H1 (cell line): ENCODE measurements around the gene NOL3. TPM values are rescaled to one million over a fixed set of nuclear protein-coding genes. Genes with fewer than 3 reads are reported as not detected.

Experiments used
- CTCF ChIA-PET: fragments of 300-600 bp; sonication (Branson Sonifier 250); formaldehyde crosslinking; loops from one replicate; lab custom pipeline; 2021; ENCODE audit not compliant: partially characterized antibody; lab: Charles Lee
- POLR2A ChIA-PET: fragments of 300-600 bp; sonication (Branson Sonifier 250); formaldehyde crosslinking; loops from one replicate; lab custom pipeline; 2021; ENCODE audit warnings: inconsistent platforms; ENCODE audit not compliant: partially characterized antibody; lab: Charles Lee
- DNase-seq, 2 experiments: peaks; one replicate each; pipeline versions ENCODE4 v3.0.0 to v3.0.0-alpha.2; 2010 to 2022; ENCODE audit warnings: low spot score in 2 of 2, low read depth in 1 of 2, mixed read lengths in 1 of 2
- FAIRE-seq: peaks from 2 replicates; lab custom pipeline; 2011; peaks lifted over from hg19 to GRCh38; lab: Jason Lieb, UNC
- H2AFZ ChIP-seq: 2 replicates; pipeline ENCODE4 v1.8.1; 2012; ENCODE audit warnings: low read length, inconsistent platforms
- H2AK5ac ChIP-seq: 2 replicates; pipeline ENCODE4 v1.6.1; 2013; ENCODE audit warnings: low read depth, low read length
- H2BK120ac ChIP-seq: replicated peaks from 2 replicates; pipeline ENCODE3; 2013; ENCODE audit warnings: low read depth, low read length, inconsistent platforms
- H2BK12ac ChIP-seq: 2 replicates; pipeline ENCODE4 v1.6.1; 2013; ENCODE audit warnings: low read depth, low read length
- H2BK15ac ChIP-seq: 2 replicates; pipeline ENCODE4 v1.6.1; 2013; ENCODE audit warnings: low read length
- H2BK20ac ChIP-seq: 2 replicates; pipeline ENCODE4 v1.6.1; 2013; ENCODE audit warnings: low read length
- H2BK5ac ChIP-seq: 2 replicates; pipeline ENCODE4 v1.6.1; 2013; ENCODE audit warnings: low read depth, low read length
- H3K14ac ChIP-seq: 2 replicates; pipeline ENCODE4 v1.6.1; 2013; ENCODE audit warnings: inconsistent platforms; ENCODE audit not compliant: insufficient read length
- H3K18ac ChIP-seq: 2 replicates; pipeline ENCODE4 v1.6.1; 2013; ENCODE audit warnings: low read length; ENCODE audit errors: extremely low read depth
- H3K23ac ChIP-seq: 2 replicates; pipeline ENCODE4 v1.6.1; 2013; ENCODE audit warnings: inconsistent platforms; ENCODE audit not compliant: insufficient read length
- H3K23me2 ChIP-seq: 2 replicates; pipeline ENCODE4 v1.6.1; 2013; ENCODE audit warnings: low read depth, low read length
- H3K27ac ChIP-seq: 2 replicates; pipeline ENCODE4 v1.6.1; 2011; ENCODE audit warnings: low read depth, low read length, inconsistent platforms
- H3K27me3 ChIP-seq, 4 experiments: replicated peaks in 1 of 4; 1 replicate in 1 of 4; 2 replicates in 3 of 4; pipeline versions ENCODE4 v1.6.1 to v1.8.1; 2011 to 2013; ENCODE audit warnings: low read length in 3 of 4, mild to moderate bottlenecking in 3 of 4, inconsistent platforms in 2 of 4, mixed read lengths in 2 of 4, moderate library complexity in 1 of 4; ENCODE audit not compliant: control insufficient read depth in 3 of 4, insufficient read depth in 3 of 4; ENCODE audit errors: extremely low read depth in 1 of 4
- H3K36me3 ChIP-seq, 4 experiments: 2 replicates each; pipeline versions ENCODE4 v1.6.1 to v1.8.1; 2011 to 2013; ENCODE audit warnings: mild to moderate bottlenecking in 4 of 4, low read length in 3 of 4, moderate library complexity in 2 of 4, control low read depth in 1 of 4, inconsistent platforms in 1 of 4; ENCODE audit not compliant: insufficient read depth in 4 of 4, control insufficient read depth in 2 of 4
- H3K4ac ChIP-seq: replicated peaks from 2 replicates; pipeline ENCODE3; 2013; ENCODE audit warnings: low read length, low read depth, mixed read lengths, inconsistent platforms; ENCODE audit not compliant: insufficient read length
- H3K4me1 ChIP-seq, 4 experiments: replicated peaks in 1 of 4; 1 replicate in 1 of 4; 2 replicates in 3 of 4; pipeline versions ENCODE4 v1.6.1 to v1.8.1; 2011 to 2013; ENCODE audit warnings: low read length in 3 of 4, inconsistent platforms in 2 of 4, mixed read lengths in 1 of 4; ENCODE audit not compliant: insufficient read depth in 4 of 4, control insufficient read depth in 3 of 4
- H3K4me2 ChIP-seq, 2 experiments: 2 replicates each; pipeline versions ENCODE4 v1.6.1 to v1.8.1; 2011 to 2013; ENCODE audit warnings: low read depth in 2 of 2, low read length in 2 of 2, control low read depth in 1 of 2, inconsistent platforms in 1 of 2, mild to moderate bottlenecking in 1 of 2; ENCODE audit not compliant: insufficient read depth in 1 of 2
- H3K4me3 ChIP-seq, 4 experiments: fragments of 200-600, 300-600 bp in 1 of 4; sonication (generic), shearing (Covaris generic), sonication (Bioruptor Twin) in 1 of 4; 2 replicates each; pipeline versions ENCODE4 v1.5.1 to v1.8.1; 2011 to 2016; ENCODE audit warnings: low read length in 4 of 4, low read depth in 3 of 4, control low read depth in 2 of 4, inconsistent platforms in 2 of 4, mild to moderate bottlenecking in 2 of 4, mixed read lengths in 1 of 4, moderate library complexity in 1 of 4; ENCODE audit not compliant: insufficient read depth in 2 of 4; ENCODE audit errors: extremely low read depth in 1 of 4
- H3K56ac ChIP-seq: replicated peaks from 2 replicates; pipeline ENCODE3; 2013; ENCODE audit warnings: low read depth, mild to moderate bottlenecking, mixed read lengths, low read length, inconsistent platforms; ENCODE audit not compliant: insufficient read length
- H3K79me1 ChIP-seq: 2 replicates; pipeline ENCODE4 v1.6.1; 2013; ENCODE audit warnings: low read depth, low read length, control low read depth
- H3K79me2 ChIP-seq, 2 experiments: 2 replicates each; pipeline versions ENCODE4 v1.6.1 to v1.8.1; 2012 to 2013; ENCODE audit warnings: low read length in 2 of 2, mild to moderate bottlenecking in 2 of 2, inconsistent platforms in 1 of 2; ENCODE audit not compliant: insufficient read depth in 2 of 2, control insufficient read depth in 1 of 2
- H3K9ac ChIP-seq, 4 experiments: replicated peaks in 1 of 4; 1 replicate in 1 of 4; 2 replicates in 3 of 4; pipeline versions ENCODE4 v1.6.1 to v1.8.1; 2011 to 2013; ENCODE audit warnings: low read depth in 3 of 4, low read length in 3 of 4, control low read depth in 2 of 4, mild to moderate bottlenecking in 2 of 4, moderate library complexity in 2 of 4, inconsistent platforms in 1 of 4; ENCODE audit errors: extremely low read depth in 1 of 4
- H3K9me3 ChIP-seq, 2 experiments: 2 replicates each; pipeline versions ENCODE4 v1.6.1 to v1.8.1; 2012 to 2013; ENCODE audit warnings: mild to moderate bottlenecking in 2 of 2, moderate library complexity in 2 of 2, control low read depth in 1 of 2, inconsistent platforms in 1 of 2, low read depth in 1 of 2, low read length in 1 of 2, mixed read lengths in 1 of 2; ENCODE audit not compliant: insufficient read depth in 2 of 2
- H4K20me1 ChIP-seq, 2 experiments: replicated peaks in 1 of 2; 2 replicates each; pipeline versions ENCODE3 to v1.8.1; 2011 to 2013; ENCODE audit warnings: inconsistent platforms in 2 of 2, low read length in 2 of 2, mild to moderate bottlenecking in 1 of 2; ENCODE audit not compliant: insufficient read depth in 2 of 2, control insufficient read depth in 1 of 2
- H4K5ac ChIP-seq: 2 replicates; pipeline ENCODE4 v1.6.1; 2013; ENCODE audit warnings: low read length, low read depth, mixed read lengths, inconsistent platforms; ENCODE audit not compliant: insufficient read length
- H4K8ac ChIP-seq: 2 replicates; pipeline ENCODE4 v1.8.0; 2013; ENCODE audit warnings: mild to moderate bottlenecking, moderate library complexity, low read length, inconsistent platforms; ENCODE audit not compliant: insufficient read depth; ENCODE audit errors: extremely low read depth
- H4K91ac ChIP-seq: replicated peaks from 2 replicates; pipeline ENCODE3; 2013; ENCODE audit warnings: low read length, mixed read lengths, inconsistent platforms; ENCODE audit not compliant: insufficient read length
- RNF2 ChIP-seq: fragments of 200-900, 300-1000 bp; sonication (generic); IDR thresholded peaks from 2 replicates; pipeline ENCODE4 v1.7.1; 2016; ENCODE audit warnings: borderline replicate concordance, low read depth, mild to moderate bottlenecking, antibody characterized with exemption, low read length; ENCODE audit not compliant: poor library complexity, severe bottlenecking; ENCODE audit errors: missing control alignments
- TEAD4 ChIP-seq: IDR thresholded peaks from 2 replicates; pipeline ENCODE4 v1.6.1; 2012; ENCODE audit warnings: low read depth, low read length, inconsistent platforms, mixed read lengths
- WGBS, 2 experiments: shearing (Covaris generic) in 1 of 2; methylation state at CpG; one replicate each; pipeline versions ENCODE4 v1.1.6 to v1.1.7; 2013 to 2015; ENCODE audit warnings: low lambda C conversion rate in 2 of 2, mixed read lengths in 2 of 2, inconsistent platforms in 1 of 2, low coverage in 1 of 2, missing lambda C conversion rate in 1 of 2; ENCODE audit not compliant: insufficient replicate concordance in 2 of 2, insufficient coverage in 1 of 2, insufficient read length in 1 of 2; ENCODE audit errors: extremely low coverage in 1 of 2, missing lambda C conversion rate in 1 of 2; 5-methylcytosine and 5-hydroxymethylcytosine counted together
- polyA plus RNA-seq, 7 experiments: library from polyadenylated mRNA; depleted of rRNA in 3 of 7; stranded (reverse) in 5 of 7; unstranded in 2 of 7; fragments of >200 nt in 5 of 7; fragments of 200-250 nt in 2 of 7; gene quantifications; 1 replicate in 5 of 7; 2 replicates in 1 of 7; 4 replicates in 1 of 7; pipeline versions ENCODE4 v1.2.1 to v1.2.3, GENCODE V29; 2011 to 2013; ENCODE audit warnings: missing spikeins in 2 of 7, mixed read lengths in 2 of 7
- total RNA-seq: library from RNA; stranded (reverse); fragmentation: NEBNext Ultra II Directional; extraction: Animal tissue kit (Norgen Biotek cat#: 25700); gene quantifications from 2 replicates; pipeline ENCODE4 v1.2.1, GENCODE V29; 2021

Gene NOL3
- total and polyA plus RNA-seq, 2 of the 8 experiments (the other 6 are each of a cell fraction or from before 2014, with no cell fraction given): 2.2 to 4.6 TPM

GRCh38 chr16:67169011-67169451 lies 1.3 kb upstream of the NOL3 start:
- 19% methylated on average over 9 of the region's 9 CpGs; no CpG with 5 or more reads in 1 of the 2 experiments for WGBS, 2 experiments
- Histone ChIP-seq H2BK5ac (no peak overlapping the region), H3K4me1 (peaks cover 0 to 38% (median 30%) of the 10 kb centered on the region in 4 experiments; a peak in 6 of 7 replicates), H3K27ac (no peak overlapping the region), H2BK120ac (no peak overlapping the region), H2AFZ (no peak overlapping the region), H2BK20ac (no peak overlapping the region), H3K56ac (no peak overlapping the region), H3K4me2 (peak overlapping the region; percentile 79 to 89), H3K4me3 (peak overlapping the region; percentile 17 to 65 (median 50); a peak in 7 of 8 replicates), H3K4ac (no peak overlapping the region), H4K8ac (no peak overlapping the region), H4K5ac (no peak overlapping the region), H2BK15ac (0 out of 2 replicates have a peak overlapping the region, but pooled peaks have one; percentile 31), H3K9me3 (no peaks in the 10 kb centered on the region), H3K79me2 (no peaks in the 10 kb centered on the region), H2BK12ac (0 out of 2 replicates have a peak overlapping the region, but pooled peaks have one; percentile 71), H3K18ac (0 out of 2 replicates have a peak overlapping the region, but pooled peaks have one; percentile 44), H2AK5ac (no peak overlapping the region), H3K36me3 (peaks cover 0 to 4% (median 0%) of the 10 kb centered on the region in 4 experiments; a peak in 1 of 8 replicates)
- no peak for DNase-seq
- ChIA-PET POLR2A (interaction anchor here (1.4 to 2.7 kb wide), 2 partner anchors 8 to 20 kb away, joined by 4 to 11 read pairs; partner anchors contain the start of genes FBXL8 and TRADD), CTCF (interaction anchor here (0.8 to 19.3 kb wide), 26 partner anchors 8 to 256 kb away, joined by 3 to 291 read pairs (median 4); partner anchors contain the start of genes B3GNT9, CES3, ELMO3 and EXOC3L1)
- TF ChIP-seq RNF2: peak; percentile 11
- TF ChIP-seq TEAD4: no peak
- TF ChIP-seq, all 59 proteins: peak for 1
- Histone ChIP-seq H3K79me1 (peaks cover 2% of the 10 kb centered on the region; the same call in 1 of the 2 replicates), H3K14ac (no peak overlapping the region), H3K23ac (no peak overlapping the region), H4K91ac (no peak overlapping the region), H4K20me1 (peaks cover 2 to 19% of the 10 kb centered on the region in 2 experiments), H3K9ac (no peak overlapping the region), H3K23me2 (peaks cover 16% of the 10 kb centered on the region), H3K27me3 (peaks cover 80 to 97% (median 95%) of the 10 kb centered on the region in 4 experiments)
- no peak for FAIRE-seq
